Measurements from ENCODE around the gene SPOCK1. TPM values are rescaled to one million over a fixed set of nuclear protein-coding genes. Genes with fewer than 3 reads are reported as not detected.

Gene SPOCK1
- total and polyA plus RNA-seq, 2 donors (not counting 3 experiments of a cell fraction or from before 2014, with no cell fraction given): 144 to 280 TPM

GRCh38 chr5:137350791-137351190 lies 148.3 kb downstream of the SPOCK1 start:
- CTCF ChIA-PET: interaction anchor here (1.6 to 3.0 kb wide), 2 partner anchors 24 to 30 kb away, joined by 4 to 11 read pairs; no protein-coding TSS in a partner anchor
- TF ChIP-seq FOS (IDR thresholded peaks at IDR 0.05; ENCODE audit: borderline replicate concordance, insufficient read depth, low read length): no peak
- TF ChIP-seq CTCF (IDR thresholded peaks at IDR 0.05; ENCODE audit: extremely low read depth in 1 of 2, insufficient read depth in 1 of 2, low read depth in 1 of 2, low read length in 2 of 2): no peak
- TF ChIP-seq JUN (IDR thresholded peaks at IDR 0.05; ENCODE audit: borderline replicate concordance, insufficient read depth, insufficient read length, low read depth): no peak
- no peak for TF ChIP-seq POLR2A (IDR thresholded peaks at IDR 0.05; ENCODE audit: low read depth, low read length)
- no peak for TF ChIP-seq MYC (IDR thresholded peaks at IDR 0.05; ENCODE audit: low read depth, low read length)
- no peak for TF ChIP-seq MAX (IDR thresholded peaks at IDR 0.05; ENCODE audit: insufficient read depth, insufficient read length)
- TF ChIP-seq EZH2 (IDR thresholded peaks at IDR 0.05; ENCODE audit: borderline replicate concordance, low read depth, low read length, severe bottlenecking): no peak
- no peak for TF ChIP-seq GATA2 (IDR thresholded peaks at IDR 0.05; ENCODE audit: insufficient read depth, insufficient read length, low read depth, low read length)
- no peak for TF ChIP-seq POLR2AphosphoS5 (IDR thresholded peaks at IDR 0.05; ENCODE audit: insufficient read depth, low read depth, low read length)
- H3K4me1 ChIP-seq (ENCODE audit: control insufficient read depth, extremely low read depth, insufficient read depth, low read length): peaks cover 15% of the 10 kb centered on the region
- DNase-seq (ENCODE audit: low read depth, low spot score): no peak
- H3K9ac ChIP-seq (replicated peaks; ENCODE audit: extremely low read depth, insufficient read depth, low read length): no peak overlapping the region
- POLR2A ChIA-PET: no interaction called here
- no peak overlapping the region for H3K27ac ChIP-seq (ENCODE audit: insufficient read depth, low read depth, low read length)
- no peak overlapping the region for H3K4me2 ChIP-seq (ENCODE audit: insufficient read depth, low read length)
- no peak overlapping the region for H3K4me3 ChIP-seq (replicated peaks in 1 of 3; ENCODE audit: insufficient read depth in 1 of 3, low read depth in 1 of 3, low read length in 3 of 3)
- intact Hi-C loops (cut with micrococcal nuclease): no loop called here
- no peaks in the 10 kb centered on the region for H4K20me1 ChIP-seq (replicated peaks; ENCODE audit: control insufficient read depth, extremely low read depth, insufficient read depth, low read length)
- H3K27me3 ChIP-seq (ENCODE audit: control insufficient read depth in 2 of 2, insufficient read depth in 2 of 2, low read length in 2 of 2): no peaks in the 10 kb centered on the region
- no peak overlapping the region for H2AFZ ChIP-seq (ENCODE audit: low read depth, low read length)
- no TSS peak for BruUV-seq (replicated peaks)
- dilution Hi-C loops (cut with MboI; ENCODE audit: extremely low pct_ligation_motif_present, low sequenced_read_pairs): no loop called here
- peaks cover 43% of the 10 kb centered on the region for H3K79me2 ChIP-seq (ENCODE audit: control insufficient read depth, insufficient read depth, low read length)
- no peaks in the 10 kb centered on the region for H3K36me3 ChIP-seq (ENCODE audit: control insufficient read depth in 2 of 2, extremely low read depth in 1 of 2, insufficient read depth in 2 of 2, low read length in 2 of 2)
- no peaks in the 10 kb centered on the region for H3K9me1 ChIP-seq (replicated peaks; ENCODE audit: control insufficient read depth, extremely low read depth, insufficient read depth, low read length)
- H3K9me3 ChIP-seq (replicated peaks; ENCODE audit: control insufficient read depth, insufficient read depth, low read length): no peaks in the 10 kb centered on the region
- FAIRE-seq: no peak

Data from endothelial cell of umbilical vein (primary cell).